Measurements from ENCODE around the gene GOLT1B.

Gene GOLT1B

GRCh38 chr12:21566223-21566906, 64.8 kb downstream of the GOLT1B start:
- Histone ChIP-seq H3K4me3 (no peak overlapping the region), H3K36me3 (no peaks in the 10 kb centered on the region), H3K9me3 (replicated peaks in 1 of 11) (no peaks in the 10 kb centered on the region), H3K27ac (no peak overlapping the region), H3K9ac (no peak overlapping the region), H3K4me2 (no peak overlapping the region), H3K27me3 (no peaks in the 10 kb centered on the region), H4K20me1 (no peaks in the 10 kb centered on the region), H3K4me1 (no peaks in the 10 kb centered on the region)
- no peak for TF ChIP-seq Cebpa-rat (IDR thresholded peaks at IDR 0.05)

GRCh38 chr12:21566907-21567394, 65.4 kb downstream of the GOLT1B start:
- no peak overlapping the region for H3K27ac ChIP-seq
- no peaks in the 10 kb centered on the region for H3K9me3 ChIP-seq (replicated peaks in 1 of 11)
- H4K20me1 ChIP-seq, result no peaks in the 10 kb centered on the region
- H3K9ac ChIP-seq, result no peak overlapping the region
- no peak for TF ChIP-seq Cebpa-rat (IDR thresholded peaks at IDR 0.05)
- H3K27me3 ChIP-seq, result no peaks in the 10 kb centered on the region
- no peak overlapping the region for H3K4me2 ChIP-seq
- H3K4me1 ChIP-seq, result no peaks in the 10 kb centered on the region
- H3K4me3 ChIP-seq, result no peak overlapping the region
- H3K36me3 ChIP-seq, result no peaks in the 10 kb centered on the region
